Stimulated activated CD8-positive, alpha-beta memory T cell treated with anti-CD3 and anti-CD28 coated beads, Interleukin-15, amount 100 ng/mL, for 48 hours (primary cell): Measurements from ENCODE around the gene PRKG1.
"Not testable (repeated sequence)": the region's sequence is repeated elsewhere in the genome, so short reads cannot be mapped to it uniquely, and the experiment has no call there.

ENCODE experiments used
- DNase-seq, 2 donors: peaks; one replicate each; pipeline ENCODE4 v3.0.0-alpha.2; 2020; ENCODE audit warnings: low read depth in 2 of 2

PRKG1 gene

GRCh38 chr10:51700228-51700817 is 626.0 kb downstream of the PRKG1 start:
- DNase-seq, result no peak

- no peak for DNase-seq
These were observed 631.5 kb downstream of the PRKG1 start for GRCh38 chr10:51705774-51706173.

- DNase-seq, result no peak
These were observed 631.9 kb downstream of the PRKG1 start for GRCh38 chr10:51706225-51706624.

- no peak for DNase-seq
These were observed 633.1 kb downstream of the PRKG1 start for GRCh38 chr10:51707392-51707791.

GRCh38 chr10:51707821-51708424 is 633.6 kb downstream of the PRKG1 start:
- DNase-seq, result no peak

GRCh38 chr10:51708609-51709008 is 634.3 kb downstream of the PRKG1 start:
- DNase-seq, result no peak

- DNase-seq, result no peak
These were observed 635.2 kb downstream of the PRKG1 start for GRCh38 chr10:51709324-51709972.

GRCh38 chr10:51711519-51711891 is 637.2 kb downstream of the PRKG1 start:
- DNase-seq, result no peak

GRCh38 chr10:51716981-51717380 is 642.7 kb downstream of the PRKG1 start:
- DNase-seq, result no peak

- DNase-seq, result no peak
These were observed 644.6 kb downstream of the PRKG1 start for GRCh38 chr10:51718804-51719291.

- DNase-seq, result no peak
These were observed 649.8 kb downstream of the PRKG1 start for GRCh38 chr10:51724038-51724437.

GRCh38 chr10:51729822-51730555 is 655.7 kb downstream of the PRKG1 start:
- DNase-seq, result no peak

- no peak for DNase-seq
These were observed 658.8 kb downstream of the PRKG1 start for GRCh38 chr10:51733057-51733456.

GRCh38 chr10:51743146-51743545 is 668.9 kb downstream of the PRKG1 start:
- DNase-seq, result no peak

GRCh38 chr10:51744235-51745000 is 670.1 kb downstream of the PRKG1 start:
- no peak for DNase-seq

- no peak for DNase-seq
These were observed 671.1 kb downstream of the PRKG1 start for GRCh38 chr10:51745397-51745796.

- DNase-seq, result no peak
These were observed 672.9 kb downstream of the PRKG1 start for GRCh38 chr10:51747216-51747615.

- DNase-seq, result no peak
These were observed 674.7 kb downstream of the PRKG1 start for GRCh38 chr10:51748959-51749358.

- no peak for DNase-seq
These were observed 684.1 kb downstream of the PRKG1 start for GRCh38 chr10:51758366-51758765.

GRCh38 chr10:51758838-51759237 is 684.6 kb downstream of the PRKG1 start:
- DNase-seq, result not testable (repeated sequence)

GRCh38 chr10:51759896-51760534 is 685.7 kb downstream of the PRKG1 start:
- no peak for DNase-seq
